BLaER1 treated with 17β-estradiol and CSF1 and Interleukin-3, amounts not matched to agents 10 nM and 100 nM (cell line): ENCODE results near the gene MEX3D.

ENCODE experiments used
- H3K27ac ChIP-seq, 11 experiments: shearing (Covaris generic); formaldehyde crosslinking; 2 replicates each; pipeline ENCODE4 v1.8.1; 2022
- H3K27me3 ChIP-seq, 11 experiments: shearing (Covaris generic); formaldehyde crosslinking; 2 replicates each; pipeline ENCODE4 v1.8.1; 2022
- H3K36me3 ChIP-seq, 11 experiments: shearing (Covaris generic); formaldehyde crosslinking; 2 replicates each; pipeline ENCODE4 v1.8.1; 2022
- H3K4me1 ChIP-seq, 10 experiments: shearing (Covaris generic); formaldehyde crosslinking; 2 replicates each; pipeline ENCODE4 v1.8.1; 2022
- H3K4me2 ChIP-seq, 11 experiments: shearing (Covaris generic); formaldehyde crosslinking; 2 replicates each; pipeline ENCODE4 v1.8.1; 2022
- H3K4me3 ChIP-seq, 10 experiments: shearing (Covaris generic); formaldehyde crosslinking; 2 replicates each; pipeline ENCODE4 v1.8.1; 2022
- H3K9ac ChIP-seq, 11 experiments: shearing (Covaris generic); formaldehyde crosslinking; 2 replicates each; pipeline ENCODE4 v1.8.1; 2022
- H3K9me3 ChIP-seq, 11 experiments: shearing (Covaris generic); formaldehyde crosslinking; replicated peaks in 1 of 11; 2 replicates each; pipeline ENCODE4 v1.8.1; 2022
- H4K20me1 ChIP-seq, 11 experiments: shearing (Covaris generic); formaldehyde crosslinking; 2 replicates each; pipeline ENCODE4 v1.8.1; 2022
- Cebpa-rat ChIP-seq, 11 experiments: shearing (Covaris generic); IDR thresholded peaks; 2 replicates each; pipeline ENCODE4 v1.8.1; 2022

MEX3D gene

DNA sequence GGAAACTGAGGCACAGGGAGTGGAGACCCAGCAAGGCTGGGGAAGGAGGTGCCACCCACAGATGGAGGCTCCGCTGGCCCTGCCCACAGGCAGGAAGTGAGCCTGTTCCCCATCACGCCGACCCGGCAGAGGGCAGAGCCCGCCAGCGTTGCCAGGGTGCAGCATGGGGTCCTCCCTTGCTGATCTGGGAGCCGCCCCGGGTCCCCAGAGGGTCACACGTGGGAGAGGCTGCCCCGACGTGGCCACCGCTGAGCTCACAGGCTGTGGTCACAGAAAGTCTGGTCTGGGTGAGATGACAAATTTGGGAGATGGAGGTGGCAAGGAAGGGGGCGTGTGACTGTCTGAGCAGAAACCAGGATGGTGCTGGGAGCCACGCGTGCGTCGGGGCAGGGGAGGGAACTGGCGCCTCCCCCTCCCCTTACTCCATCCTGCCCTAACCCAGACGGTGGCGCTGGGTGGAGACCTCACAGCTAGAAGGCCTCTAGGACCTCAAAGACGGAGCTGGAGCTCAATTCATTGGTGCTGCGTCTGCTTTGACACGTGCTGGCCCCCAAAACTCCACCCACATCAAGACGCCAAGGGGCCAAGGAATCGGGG is 7.7 kb downstream of the MEX3D start:
- H3K9ac ChIP-seq: peak overlapping the region; percentile 21 to 52 (median 45); a peak in 13 of 22 replicates

DNA sequence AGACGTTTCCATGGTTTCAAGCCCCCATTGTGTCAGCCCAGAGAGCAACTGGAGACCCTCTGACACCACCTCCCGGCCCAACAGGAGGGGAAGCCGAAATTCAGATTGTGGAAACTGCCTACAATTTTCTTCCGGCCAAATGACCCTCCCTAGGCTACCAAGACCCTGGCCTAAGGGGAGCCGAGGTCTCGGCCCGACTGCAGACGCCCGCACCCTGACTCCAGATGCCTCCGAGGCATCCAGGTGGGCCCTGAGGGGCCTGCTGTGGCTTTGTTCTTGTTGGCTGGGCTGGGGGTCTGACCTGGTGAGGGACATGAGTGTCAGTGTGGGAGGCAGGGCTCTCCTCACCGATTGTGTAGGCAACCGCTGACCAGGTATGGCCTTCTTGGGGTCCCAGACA is 9.6 kb downstream of the MEX3D start:
- 0 out of 22 replicates have a peak overlapping the region, but pooled peaks of 1 of the 11 experiments have one; percentile 7 for H3K9ac ChIP-seq
- peaks cover 37 to 90% (median 86%) of the 10 kb centered on the region in 11 experiments; a peak in 21 of 22 replicates for H4K20me1 ChIP-seq
- peaks cover 16 to 28% (median 23%) of the 10 kb centered on the region in 10 experiments for H3K4me1 ChIP-seq
- H3K36me3 ChIP-seq: peaks cover 13 to 90% (median 69%) of the 10 kb centered on the region in 11 experiments
- H3K4me2 ChIP-seq: no peak overlapping the region
- no peak for TF ChIP-seq Cebpa-rat (IDR thresholded peaks at IDR 0.05)
- H3K27me3 ChIP-seq: no peaks in the 10 kb centered on the region
- H3K9me3 ChIP-seq: no peaks in the 10 kb centered on the region
- no peak overlapping the region for H3K4me3 ChIP-seq
- H3K27ac ChIP-seq: no peak overlapping the region

More for the DNA sequence above, 7.7 kb downstream of the MEX3D start:
- Histone ChIP-seq H3K9me3 (no peaks in the 10 kb centered on the region), H3K4me2 (peak overlapping the region; percentile 21 to 70 (median 54); a peak in 21 of 22 replicates), H3K27me3 (no peaks in the 10 kb centered on the region), H3K4me3 (no peak overlapping the region), H3K27ac (peak overlapping the region in 8 of 11 experiments; percentile 4 to 47 (median 21); a peak in 13 of 22 replicates), H3K36me3 (peaks cover 13 to 98% (median 76%) of the 10 kb centered on the region in 11 experiments), H3K4me1 (peaks cover 21 to 43% (median 28%) of the 10 kb centered on the region in 10 experiments), H4K20me1 (peaks cover 54 to 100% (median 98%) of the 10 kb centered on the region in 11 experiments; a peak in 21 of 22 replicates)
- no peak for TF ChIP-seq Cebpa-rat (IDR thresholded peaks at IDR 0.05)

DNA sequence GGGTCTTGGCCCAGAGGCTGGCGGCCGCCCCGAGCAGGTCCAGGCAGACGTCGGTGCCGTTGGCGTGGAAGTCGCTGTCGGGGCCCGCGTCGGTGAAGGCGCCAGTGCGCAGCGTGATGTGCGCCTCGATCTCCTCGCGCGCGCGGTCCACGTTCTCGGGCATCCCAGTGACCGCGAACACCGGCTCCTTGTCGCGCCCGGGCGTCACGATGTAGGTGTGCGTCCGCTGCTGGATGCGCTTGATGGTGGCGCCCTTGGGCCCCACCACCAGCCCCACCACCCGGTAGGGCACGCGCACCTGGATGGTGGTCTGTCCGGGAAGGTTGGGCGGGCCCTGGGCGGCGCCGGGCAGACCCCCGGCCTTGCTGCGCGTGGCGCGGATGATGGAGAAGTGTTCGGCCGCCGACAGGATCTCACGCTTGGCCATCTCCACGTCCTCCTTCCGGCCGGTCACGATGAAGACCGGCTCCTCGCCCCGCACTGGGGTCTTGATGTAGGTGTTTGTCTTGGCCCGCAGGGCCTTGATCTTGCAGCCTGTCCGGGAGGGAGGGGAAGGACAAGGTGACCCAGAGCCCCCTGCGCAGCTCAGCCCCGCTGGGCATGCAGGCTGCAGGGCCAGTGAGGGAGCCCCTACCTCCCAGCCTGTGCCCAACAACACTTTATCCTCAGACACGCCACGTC is 11.6 kb downstream of the MEX3D start:
- Histone ChIP-seq H3K4me1 (peaks cover 16 to 25% (median 19%) of the 10 kb centered on the region in 10 experiments), H3K27me3 (no peaks in the 10 kb centered on the region), H3K9ac (no peak overlapping the region), H3K27ac (no peak overlapping the region), H3K4me2 (no peak overlapping the region), H3K4me3 (no peak overlapping the region), H3K9me3 (no peaks in the 10 kb centered on the region), H4K20me1 (peaks cover 27 to 83% (median 72%) of the 10 kb centered on the region in 11 experiments; a peak in 21 of 22 replicates), H3K36me3 (peaks cover 13 to 70% (median 55%) of the 10 kb centered on the region in 11 experiments)
- no peak for TF ChIP-seq Cebpa-rat (IDR thresholded peaks at IDR 0.05)

DNA sequence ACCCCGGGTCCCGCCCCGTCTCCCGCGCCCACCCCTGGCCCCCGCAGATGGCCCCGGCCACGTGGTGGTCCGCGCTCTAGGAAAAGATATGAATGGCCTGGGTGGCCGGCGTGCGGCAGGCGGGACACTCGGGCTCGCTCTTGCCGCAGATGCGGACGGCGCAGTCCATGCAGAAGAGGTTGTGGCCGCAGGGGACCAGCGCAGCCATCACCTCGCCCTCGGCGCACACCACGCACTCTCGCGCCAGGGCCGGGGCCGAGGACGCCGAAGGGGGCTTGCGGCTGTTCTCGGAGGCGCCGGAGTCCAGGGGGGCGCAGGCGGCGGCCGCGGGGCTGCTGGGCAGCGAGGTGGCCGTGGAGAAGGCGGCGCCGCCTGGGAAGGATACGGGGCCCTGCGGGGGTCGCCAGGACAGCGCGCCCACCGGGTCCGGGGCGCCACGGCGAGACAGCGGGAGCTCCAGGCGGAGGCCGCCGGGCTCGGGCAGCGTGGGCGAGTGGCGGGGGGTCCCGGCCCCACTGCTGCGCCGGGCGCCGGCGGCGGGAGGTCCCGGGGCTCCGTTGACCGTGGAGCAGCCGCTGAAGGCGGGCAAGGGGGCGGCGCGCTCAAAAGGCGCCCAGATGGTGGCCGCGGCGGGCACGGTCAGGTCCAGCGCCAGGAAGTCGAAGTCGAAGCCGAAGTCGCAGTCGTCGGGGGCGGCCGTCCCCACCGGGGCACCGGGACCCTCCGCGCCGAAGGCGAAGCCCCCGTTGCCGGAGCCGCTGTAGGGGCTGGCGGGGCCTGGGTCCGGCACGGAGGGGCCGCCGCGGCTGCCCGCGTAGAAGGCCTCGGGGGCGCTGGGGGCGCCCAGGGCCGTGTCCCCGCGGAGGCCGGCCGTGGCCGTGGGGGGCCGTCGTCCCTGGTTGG is 12.4 kb downstream of the MEX3D start:
- H3K9ac ChIP-seq: no peak overlapping the region

DNA sequence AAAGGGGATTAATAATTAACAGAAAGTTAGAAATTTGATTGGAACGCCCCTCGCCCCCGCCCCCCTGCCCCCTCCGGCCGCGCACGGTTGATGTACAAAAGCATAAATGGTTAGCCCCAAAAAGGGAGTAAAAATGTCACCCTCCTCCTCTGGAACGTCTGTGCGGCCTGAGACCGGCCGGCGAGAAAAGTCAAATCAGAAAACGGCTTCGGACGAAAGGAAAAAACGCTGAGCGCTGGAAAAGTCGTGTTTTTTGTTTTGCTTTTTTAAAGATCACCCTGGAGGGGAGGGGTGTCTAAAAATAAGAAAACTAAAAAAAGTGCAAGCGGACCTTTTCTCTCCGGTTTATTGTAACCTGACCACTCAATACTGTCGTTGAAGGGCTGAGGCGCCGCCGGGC is 13.2 kb downstream of the MEX3D start:
- TF ChIP-seq Cebpa-rat (IDR thresholded peaks at IDR 0.05): no peak
- H3K36me3 ChIP-seq: peaks cover 13 to 57% (median 40%) of the 10 kb centered on the region in 11 experiments
- H3K9me3 ChIP-seq: peaks cover 0 to 9% (median 0%) of the 10 kb centered on the region in 11 experiments; a peak in 4 of 22 replicates
- H3K4me2 ChIP-seq: no peak overlapping the region
- H4K20me1 ChIP-seq: peaks cover 11 to 67% (median 57%) of the 10 kb centered on the region in 11 experiments; a peak in 21 of 22 replicates
- H3K27ac ChIP-seq: no peak overlapping the region
- H3K9ac ChIP-seq: no peak overlapping the region
- no peak overlapping the region for H3K4me3 ChIP-seq
- H3K27me3 ChIP-seq: no peaks in the 10 kb centered on the region
- peaks cover 2 to 10% (median 3%) of the 10 kb centered on the region in 10 experiments; a peak in 18 of 20 replicates for H3K4me1 ChIP-seq

More for the DNA sequence above, 12.4 kb downstream of the MEX3D start:
- no peak overlapping the region for H3K4me2 ChIP-seq
- H3K9me3 ChIP-seq: peaks cover 0 to 5% (median 0%) of the 10 kb centered on the region in 11 experiments; a peak in 4 of 22 replicates
- TF ChIP-seq Cebpa-rat (IDR thresholded peaks at IDR 0.05): no peak
- peaks cover 13 to 64% (median 47%) of the 10 kb centered on the region in 11 experiments for H3K36me3 ChIP-seq
- peaks cover 19 to 75% (median 64%) of the 10 kb centered on the region in 11 experiments; a peak in 21 of 22 replicates for H4K20me1 ChIP-seq
- H3K27me3 ChIP-seq: no peaks in the 10 kb centered on the region
- H3K27ac ChIP-seq: no peak overlapping the region
- H3K4me3 ChIP-seq: no peak overlapping the region
- peaks cover 9 to 17% (median 11%) of the 10 kb centered on the region in 10 experiments for H3K4me1 ChIP-seq

DNA sequence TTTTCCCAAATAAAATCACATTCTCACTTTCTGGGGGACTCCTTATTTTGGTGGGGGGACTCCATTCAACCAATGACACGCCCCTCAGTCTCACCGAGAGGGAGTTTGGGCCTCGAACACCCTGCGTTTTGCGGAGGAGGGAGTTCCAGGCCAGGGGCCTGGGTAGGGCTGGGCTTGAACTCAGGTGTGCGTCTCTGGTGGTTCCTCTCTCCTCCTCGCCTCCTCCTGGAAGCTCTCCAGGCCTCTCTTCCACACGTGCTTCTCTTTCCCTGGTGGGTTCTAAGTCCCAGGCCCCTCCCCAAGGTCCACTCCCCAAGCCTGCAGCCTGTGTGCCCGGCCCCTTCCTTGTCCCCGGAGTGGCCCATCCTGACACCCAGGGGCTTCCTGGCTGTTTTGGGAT is 14.7 kb downstream of the MEX3D start:
- peaks cover 13 to 44% (median 35%) of the 10 kb centered on the region in 11 experiments for H3K36me3 ChIP-seq
- no peaks in the 10 kb centered on the region for H3K27me3 ChIP-seq
- no peak overlapping the region for H3K9ac ChIP-seq
- H3K4me2 ChIP-seq: no peak overlapping the region
- no peak for TF ChIP-seq Cebpa-rat (IDR thresholded peaks at IDR 0.05)
- no peak overlapping the region for H3K4me3 ChIP-seq
- peaks cover under 1 to 52% (median 41%) of the 10 kb centered on the region in 11 experiments; a peak in 19 of 22 replicates for H4K20me1 ChIP-seq
- no peaks in the 10 kb centered on the region for H3K4me1 ChIP-seq
- no peak overlapping the region for H3K27ac ChIP-seq
- H3K9me3 ChIP-seq: peaks cover 0 to 9% (median 0%) of the 10 kb centered on the region in 11 experiments; a peak in 4 of 22 replicates

DNA sequence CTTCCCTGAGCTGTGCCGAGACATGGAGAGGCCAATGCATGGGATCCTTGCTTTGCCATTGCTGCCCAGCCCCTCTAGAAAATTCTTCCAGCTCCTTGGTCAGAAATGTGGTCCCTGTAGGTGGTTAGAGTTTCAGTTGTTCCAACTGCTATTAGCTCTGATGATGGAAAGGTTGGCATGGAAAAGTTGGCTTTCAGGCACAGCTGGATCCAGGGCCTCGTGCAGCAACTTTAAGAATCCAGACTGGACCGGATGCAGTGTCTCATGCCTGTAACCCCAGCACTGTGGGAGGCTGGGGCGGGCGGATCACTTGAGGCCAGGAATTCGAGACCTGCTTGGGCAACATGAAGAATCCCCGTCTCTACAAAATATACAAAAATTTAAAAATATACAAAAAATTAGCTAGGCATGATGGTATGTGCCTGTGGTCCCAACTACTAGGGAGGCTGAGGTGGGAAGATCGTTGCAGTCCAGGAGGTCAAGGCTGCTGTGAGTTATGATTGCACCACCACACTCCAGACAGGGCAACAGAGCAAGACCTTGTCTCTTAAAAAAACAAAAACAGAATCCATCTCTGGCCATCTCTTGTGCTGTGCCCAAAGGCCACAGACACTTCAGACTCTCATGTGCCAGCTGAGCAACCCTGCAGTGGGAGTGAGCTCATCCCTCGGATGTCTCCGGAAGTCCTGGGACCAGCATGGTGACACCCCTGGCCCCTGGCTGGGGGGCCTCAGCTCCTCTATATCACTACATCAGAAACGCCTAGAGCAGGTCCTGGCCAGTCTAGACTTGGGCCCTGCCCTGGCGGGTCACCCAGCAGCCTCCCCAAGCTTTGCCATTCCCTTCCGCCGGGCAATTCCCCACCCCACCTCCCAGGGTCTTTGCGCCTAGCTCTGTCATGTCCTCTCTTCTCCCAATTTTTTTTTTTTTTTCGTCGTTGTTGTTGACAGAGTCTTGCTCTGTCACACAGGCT is 16.8 kb downstream of the MEX3D start:
- peaks cover 0 to 9% (median 0%) of the 10 kb centered on the region in 11 experiments; a peak in 4 of 22 replicates for H3K9me3 ChIP-seq
- H3K27ac ChIP-seq: no peak overlapping the region
- H3K36me3 ChIP-seq: peaks cover 9 to 26% (median 16%) of the 10 kb centered on the region in 11 experiments
- H4K20me1 ChIP-seq: peaks cover 0 to 31% (median 20%) of the 10 kb centered on the region in 11 experiments; a peak in 16 of 22 replicates
- H3K4me1 ChIP-seq: peaks cover 0 to 4% (median 3%) of the 10 kb centered on the region in 10 experiments; a peak in 9 of 20 replicates
- no peak overlapping the region for H3K4me2 ChIP-seq
- H3K27me3 ChIP-seq: no peaks in the 10 kb centered on the region
- no peak overlapping the region for H3K9ac ChIP-seq
- no peak overlapping the region for H3K4me3 ChIP-seq
- TF ChIP-seq Cebpa-rat (IDR thresholded peaks at IDR 0.05): no peak
